OCI-LY3 (cell line): ENCODE data around the gene ALMS1.

Experiments used
- H2AFZ ChIP-seq: fragments of 200-600, 300-600 bp; shearing (Covaris generic); 2 replicates; pipeline ENCODE4 v1.6.0; 2014; ENCODE audit warnings: antibody characterized with exemption, low read depth, low read length
- H3K27ac ChIP-seq: fragments of 200-600, 300-600 bp; sonication (generic); 2 replicates; pipeline ENCODE4 v1.5.1; 2014; ENCODE audit warnings: mild to moderate bottlenecking, low read length, moderate library complexity, mixed read lengths
- H3K27me3 ChIP-seq: fragments of 200-600, 300-600 bp; sonication (generic); 2 replicates; pipeline ENCODE4 v1.6.1; 2014; ENCODE audit warnings: low read depth, low read length, mixed read lengths
- H3K36me3 ChIP-seq: fragments of 200-600, 300-600 bp; sonication (generic); replicated peaks from 2 replicates; pipeline ENCODE3; 2014; ENCODE audit warnings: low read depth, low read length, mixed read lengths
- H3K4me1 ChIP-seq: fragments of 300-600, 200-600 bp; sonication (generic); 2 replicates; pipeline ENCODE4 v1.6.1; 2014; ENCODE audit warnings: low read length, mixed read lengths
- H3K4me2 ChIP-seq: fragments of 200-600, 300-600 bp; sonication (generic); 2 replicates; pipeline ENCODE4 v1.6.1; 2014; ENCODE audit warnings: low read length, mixed read lengths
- H3K4me3 ChIP-seq: fragments of 300-600, 200-600 bp; sonication (generic); 2 replicates; pipeline ENCODE4 v1.5.1; 2014; ENCODE audit warnings: antibody characterized with exemption, mild to moderate bottlenecking, low read length, moderate library complexity
- H3K79me2 ChIP-seq: fragments of 300-600, 200-600 bp; shearing (Covaris generic); 2 replicates; pipeline ENCODE4 v1.6.1; 2014; ENCODE audit warnings: mild to moderate bottlenecking, low read length, mixed read lengths
- H3K9ac ChIP-seq: fragments of 300-600, 200-600 bp; shearing (Covaris generic); 2 replicates; pipeline ENCODE4 v1.6.0; 2014; ENCODE audit warnings: mild to moderate bottlenecking, low read length, moderate library complexity
- H3K9me3 ChIP-seq: fragments of 200-600, 300-600 bp; shearing (Covaris generic); 2 replicates; pipeline ENCODE4 v1.6.1; 2014; ENCODE audit warnings: low read length, mixed read lengths; ENCODE audit not compliant: insufficient read depth
- H4K20me1 ChIP-seq: fragments of 200-600, 300-600 bp; sonication (generic); 2 replicates; pipeline ENCODE4 v1.6.1; 2016; ENCODE audit warnings: low read length, mixed read lengths; ENCODE audit not compliant: insufficient read depth
- CTCF ChIP-seq: fragments of 200-600, 300-600 bp; sonication (generic); IDR thresholded peaks from 2 replicates; pipeline ENCODE4 v1.5.1; 2014; ENCODE audit warnings: antibody characterized with exemption, low read length, low read depth
- EZH2phosphoT487 ChIP-seq: fragments of 200-600 bp; shearing (Covaris generic); IDR thresholded peaks from 2 replicates; pipeline ENCODE4 v1.6.1; 2018; ENCODE audit warnings: antibody characterized with exemption, mixed run types, low read depth

ALMS1 gene

GRCh38 chr2:73414696-73415095, 29.1 kb downstream of the ALMS1 start:
- Histone ChIP-seq H3K4me2 (no peak overlapping the region), H3K9ac (no peak overlapping the region), H3K79me2 (no peaks in the 10 kb centered on the region), H3K9me3 (no peaks in the 10 kb centered on the region), H3K4me1 (no peaks in the 10 kb centered on the region), H3K36me3 (peaks cover 6% of the 10 kb centered on the region), H2AFZ (no peak overlapping the region), H3K4me3 (no peak overlapping the region), H3K27me3 (no peaks in the 10 kb centered on the region), H4K20me1 (no peaks in the 10 kb centered on the region), H3K27ac (no peak overlapping the region)
- TF ChIP-seq CTCF: no peak
- TF ChIP-seq EZH2phosphoT487: no peak

GRCh38 chr2:73415906-73416305, 30.3 kb downstream of the ALMS1 start:
- Histone ChIP-seq H3K9ac (no peak overlapping the region), H3K9me3 (no peaks in the 10 kb centered on the region), H3K79me2 (no peaks in the 10 kb centered on the region), H3K4me3 (no peak overlapping the region), H3K27ac (no peak overlapping the region), H3K4me1 (no peaks in the 10 kb centered on the region), H4K20me1 (no peaks in the 10 kb centered on the region), H2AFZ (no peak overlapping the region), H3K27me3 (no peaks in the 10 kb centered on the region), H3K36me3 (no peaks in the 10 kb centered on the region), H3K4me2 (no peak overlapping the region)
- TF ChIP-seq EZH2phosphoT487 (no peak), CTCF (no peak)

- no peak overlapping the region for H2AFZ ChIP-seq
- TF ChIP-seq CTCF: no peak
- no peak for TF ChIP-seq EZH2phosphoT487
- H3K9ac ChIP-seq: no peak overlapping the region
- no peaks in the 10 kb centered on the region for H3K27me3 ChIP-seq
- no peaks in the 10 kb centered on the region for H3K4me1 ChIP-seq
- no peaks in the 10 kb centered on the region for H4K20me1 ChIP-seq
- no peaks in the 10 kb centered on the region for H3K9me3 ChIP-seq
- H3K4me2 ChIP-seq: no peak overlapping the region
- no peaks in the 10 kb centered on the region for H3K36me3 ChIP-seq
- H3K79me2 ChIP-seq: no peaks in the 10 kb centered on the region
- H3K4me3 ChIP-seq: no peak overlapping the region
- H3K27ac ChIP-seq: no peak overlapping the region
Measured at GRCh38 chr2:73418343-73418742, 32.7 kb downstream of the ALMS1 start.

GRCh38 chr2:73423913-73424312, 38.3 kb downstream of the ALMS1 start:
- Histone ChIP-seq H3K9me3 (no peaks in the 10 kb centered on the region), H3K36me3 (peaks cover 10% of the 10 kb centered on the region), H3K27me3 (no peaks in the 10 kb centered on the region), H3K9ac (no peak overlapping the region), H2AFZ (no peak overlapping the region), H3K4me2 (no peak overlapping the region), H3K27ac (no peak overlapping the region), H3K79me2 (no peaks in the 10 kb centered on the region), H3K4me3 (no peak overlapping the region), H4K20me1 (no peaks in the 10 kb centered on the region), H3K4me1 (no peaks in the 10 kb centered on the region)
- TF ChIP-seq EZH2phosphoT487: no peak

GRCh38 chr2:73426176-73426575, 40.5 kb downstream of the ALMS1 start:
- Histone ChIP-seq H4K20me1 (no peaks in the 10 kb centered on the region), H2AFZ (no peak overlapping the region), H3K27me3 (no peaks in the 10 kb centered on the region), H3K36me3 (peaks cover 10% of the 10 kb centered on the region), H3K4me2 (no peak overlapping the region), H3K27ac (no peak overlapping the region), H3K79me2 (no peaks in the 10 kb centered on the region), H3K4me1 (no peaks in the 10 kb centered on the region), H3K4me3 (no peak overlapping the region), H3K9me3 (no peaks in the 10 kb centered on the region), H3K9ac (no peak overlapping the region)
- TF ChIP-seq CTCF: no peak
- no peak for TF ChIP-seq EZH2phosphoT487
